ENCODE results near the gene PER1. TPM values are rescaled to one million over a fixed set of nuclear protein-coding genes. Genes with fewer than 3 reads are reported as not detected.

PER1 gene
- total and polyA plus RNA-seq, 2 of the 4 experiments (the other 2 are of a cell fraction), result 3.4 to 10.5 TPM

GRCh38 chr17:8149419-8150193 is 2.6 kb downstream of the PER1 start:
- Histone ChIP-seq H2BK20ac (ENCODE audit: low read depth, low read length) (no peak overlapping the region), H3K18ac (ENCODE audit: low read depth, low read length) (no peak overlapping the region), H3K4ac (ENCODE audit: low read depth, low read length) (no peak overlapping the region), H3K23ac (ENCODE audit: low read depth, low read length) (no peak overlapping the region), H3K27ac (ENCODE audit: insufficient read depth, low read length) (no peak overlapping the region), H3K4me2 (ENCODE audit: low read depth, low read length) (no peak overlapping the region), H3K9ac (ENCODE audit: low read depth, low read length) (no peak overlapping the region), H3K56ac (ENCODE audit: extremely low read depth, insufficient read depth, low read length) (no peak overlapping the region), H2AK5ac (ENCODE audit: low read depth, low read length) (no peak overlapping the region), H2AFZ (replicated peaks; ENCODE audit: low read length, poor library complexity) (no peak overlapping the region), H2AK9ac (replicated peaks; ENCODE audit: low read depth, low read length, poor library complexity) (peak overlapping the region; percentile 55), H4K5ac (ENCODE audit: low read depth, low read length) (no peak overlapping the region), H2BK5ac (ENCODE audit: low read depth, low read length, poor library complexity, severe bottlenecking) (no peak overlapping the region), H3K9me3 (ENCODE audit: control insufficient read depth, insufficient read depth, low read length) (no peaks in the 10 kb centered on the region), H3K14ac (replicated peaks; ENCODE audit: low read depth, low read length) (no peak overlapping the region), H4K8ac (ENCODE audit: low read depth in 2 of 2, low read length in 2 of 2) (no peak overlapping the region), H3K4me1 (ENCODE audit: control insufficient read depth, insufficient read depth, low read length) (peaks cover 17% of the 10 kb centered on the region), H3K9me1 (ENCODE audit: insufficient read depth, low read length) (peaks cover 15% of the 10 kb centered on the region), H2BK15ac (ENCODE audit: low read depth, low read length) (no peak overlapping the region), H3K36me3 (ENCODE audit: control insufficient read depth, insufficient read depth, low read length) (peaks cover 43% of the 10 kb centered on the region), H3K4me3 (ENCODE audit: insufficient read depth, low read depth, low read length) (no peak overlapping the region), H4K91ac (ENCODE audit: insufficient read depth, low read depth, low read length) (no peak overlapping the region), H3K27me3 (ENCODE audit: control insufficient read depth, insufficient read depth, low read length) (no peaks in the 10 kb centered on the region), H4K20me1 (ENCODE audit: insufficient read depth, low read length) (peaks cover 9% of the 10 kb centered on the region), H2BK120ac (ENCODE audit: low read depth, low read length) (no peak overlapping the region), H3K79me1 (ENCODE audit: low read depth in 1 of 2, low read length in 2 of 2) (peaks cover 3 to 23% of the 10 kb centered on the region in 2 experiments; a peak in 2 of 4 replicates)
- 96% methylated on average over 22 of the region's 29 CpGs; no CpG with 5 or more reads in 1 of the 2 experiments for WGBS, 2 experiments (ENCODE audit: extremely low coverage in 2 of 2, insufficient read length in 1 of 2)
- TF ChIP-seq RFX5 (IDR thresholded peaks at IDR 0.05; ENCODE audit: low read depth, low read length) (no peak), CHD1 (IDR thresholded peaks at IDR 0.05; ENCODE audit: low read depth, low read length) (no peak), POLR2A (IDR thresholded peaks at IDR 0.05; ENCODE audit: low read depth, low read length) (no peak), ELK1 (IDR thresholded peaks at IDR 0.05; ENCODE audit: borderline replicate concordance, low read depth, low read length) (no peak), MXI1 (IDR thresholded peaks at IDR 0.05; ENCODE audit: borderline replicate concordance, low read depth, low read length) (no peak), RAD21 (IDR thresholded peaks at IDR 0.05; ENCODE audit: low read length) (no peak), BHLHE40 (IDR thresholded peaks at IDR 0.05; ENCODE audit: low read depth, low read length) (no peak), CTCF (conservative IDR thresholded peaks at IDR 0.05; ENCODE audit: low read depth, low read length) (no peak), RCOR1 (IDR thresholded peaks at IDR 0.05; ENCODE audit: insufficient replicate concordance, low read length) (no peak), MAZ (IDR thresholded peaks at IDR 0.05; ENCODE audit: borderline replicate concordance, low read depth, low read length) (no peak)
- ChIA-PET CTCF (no interaction called here), POLR2A (ENCODE audit: unreplicated experiment) (no interaction called here)
- intact Hi-C loops (cut with micrococcal nuclease) (no loop called here), dilution Hi-C loops (cut with HindIII; ENCODE audit: low sequenced_read_pairs, unreplicated experiment) (no loop called here), in situ Hi-C loops (cut with MboI; ENCODE audit: low sequenced_read_pairs) (loop anchor here (25.0 kb wide), 1 partner anchor 912 kb away; the partner anchor contains the start of genes DVL2, GABARAP and PHF23)
- ATAC-seq (ENCODE audit: low read depth) (no peak), DNase-seq (no peak)
- BruUV-seq (replicated peaks), result no TSS peak

All from IMR-90 (cell line).